HepG2 (cell line): ENCODE results near the gene WDR83. TPM values are rescaled to one million over a fixed set of nuclear protein-coding genes. Genes with fewer than 3 reads are reported as not detected.

Source experiments
- ATAC-seq: fragments of 200-7000 bp; cut with Tn5 transposase; 3 replicates; pipeline ENCODE4 v1.9.1; 2020; ENCODE audit warnings: mild to moderate bottlenecking, moderate library complexity
- BruUV-seq: library from RNA; stranded (reverse); fragments of 400-500 nt; replicated peaks from 2 replicates; lab custom pipeline; 2021; lab: Mats Ljungman, UMichigan
- CTCF ChIA-PET: fragments of 300-600 bp; formaldehyde crosslinking; extraction: SDS; loops from one replicate; lab custom pipeline; 2021; ENCODE audit warnings: low total read pairs, inconsistent platforms, low intra/inter-chr PET ratio; lab: Yijun Ruan, JAX
- POLR2A ChIA-PET: fragments of 350-600 bp; sonication (Branson Sonifier 250); formaldehyde crosslinking; loops from one replicate; lab custom pipeline; 2020; ENCODE audit warnings: antibody characterized with exemption, inconsistent platforms; lab: Yijun Ruan, JAX
- DNase-seq: peaks from one replicate; pipeline ENCODE4 v3.0.0-alpha.2; 2015; ENCODE audit warnings: low spot score
- FAIRE-seq: peaks from 3 replicates; lab custom pipeline; 2011; peaks lifted over from hg19 to GRCh38; lab: Jason Lieb, UNC
- H2AFZ ChIP-seq: one replicate; pipeline ENCODE4 v1.6.1; 2011; ENCODE audit warnings: low read length, inconsistent platforms
- H3K27ac ChIP-seq: fragments of 300-600 bp; 3 replicates; pipeline ENCODE4 v1.8.0; 2011; ENCODE audit warnings: mixed run types, mild to moderate bottlenecking, mixed read lengths, low read length, inconsistent platforms; ENCODE audit not compliant: insufficient read depth; ENCODE audit errors: extremely low read length
- H3K27me3 ChIP-seq, 2 experiments: fragments of 200-600 bp in 1 of 2; 2 replicates in 1 of 2; 3 replicates in 1 of 2; pipeline versions ENCODE4 v1.6.0 to v1.8.0; 2011; ENCODE audit warnings: low read length in 2 of 2, mild to moderate bottlenecking in 2 of 2, moderate library complexity in 2 of 2, inconsistent platforms in 1 of 2; ENCODE audit not compliant: insufficient read depth in 2 of 2, control insufficient read depth in 1 of 2
- H3K36me3 ChIP-seq, 2 experiments: fragments of 200-600 bp in 1 of 2; replicated peaks in 1 of 2; 2 replicates in 1 of 2; 3 replicates in 1 of 2; pipeline versions ENCODE4 v1.5.1 to v1.8.0; 2011; ENCODE audit warnings: low read length in 2 of 2, inconsistent platforms in 1 of 2; ENCODE audit not compliant: insufficient read depth in 2 of 2, control insufficient read depth in 1 of 2
- H3K4me1 ChIP-seq: 2 replicates; pipeline ENCODE4 v1.5.1; 2012; ENCODE audit warnings: low read length, inconsistent platforms; ENCODE audit not compliant: insufficient read depth
- H3K4me2 ChIP-seq: 2 replicates; pipeline ENCODE4 v1.6.0; 2011; ENCODE audit warnings: low read depth, low read length, inconsistent platforms
- H3K4me3 ChIP-seq, 3 experiments: fragments of 200-600 bp in 1 of 3; sonication (generic), shearing (Covaris generic) in 1 of 3; replicated peaks in 1 of 3; 2 replicates each; pipeline ENCODE4 v1.5.1; 2011 to 2016; ENCODE audit warnings: low read length in 3 of 3, inconsistent platforms in 2 of 3, low read depth in 2 of 3, mild to moderate bottlenecking in 2 of 3, control low read depth in 1 of 3, mixed read lengths in 1 of 3; ENCODE audit not compliant: insufficient read depth in 1 of 3
- H3K79me2 ChIP-seq: one replicate; pipeline ENCODE4 v1.6.1; 2011; ENCODE audit warnings: low read length, inconsistent platforms; ENCODE audit not compliant: insufficient read depth
- H3K9ac ChIP-seq: 2 replicates; pipeline ENCODE4 v1.6.0; 2011; ENCODE audit warnings: mild to moderate bottlenecking, low read depth, low read length, inconsistent platforms; ENCODE audit not compliant: insufficient read depth
- H3K9me3 ChIP-seq: 2 replicates; pipeline ENCODE4 v1.5.1; 2012; ENCODE audit warnings: mild to moderate bottlenecking, low read length
- H4K20me1 ChIP-seq: 2 replicates; pipeline ENCODE4 v1.6.0; 2011; ENCODE audit warnings: inconsistent platforms, mild to moderate bottlenecking, low read length, moderate library complexity; ENCODE audit not compliant: insufficient read depth
- ARHGAP35 ChIP-seq: sonication (generic); formaldehyde crosslinking; IDR thresholded peaks from 2 replicates; pipeline ENCODE4 v1.9.0; 2022; ENCODE audit warnings: mild to moderate bottlenecking, inconsistent platforms, moderate library complexity, missing genetic modification reagents, borderline replicate concordance
- SSRP1 ChIP-seq: IDR thresholded peaks from 2 replicates; pipeline ENCODE4 v1.6.1; 2016; ENCODE audit warnings: control low read depth
- ZNF230 ChIP-seq: sonication (generic); formaldehyde crosslinking; IDR thresholded peaks from 2 replicates; pipeline ENCODE4 v1.4.0; 2020; ENCODE audit warnings: mild to moderate bottlenecking, missing genetic modification reagents
- ZNF468 ChIP-seq: sonication (generic); formaldehyde crosslinking; IDR thresholded peaks from 2 replicates; pipeline ENCODE4 v1.8.0; 2022; ENCODE audit warnings: mild to moderate bottlenecking, moderate library complexity, missing genetic modification reagents
- ZNF768 ChIP-seq: sonication (generic); formaldehyde crosslinking; IDR thresholded peaks from 2 replicates; pipeline ENCODE4 v1.4.0; 2020; ENCODE audit warnings: missing genetic modification reagents
- WGBS: methylation state at CpG from one replicate; pipeline ENCODE4 v1.1.6; 2017; ENCODE audit warnings: low lambda C conversion rate; 5-methylcytosine and 5-hydroxymethylcytosine counted together
- in situ Hi-C: cut with HindIII; loops from 2 replicates; pipeline ENCODE4 v1.10.0; 2017; ENCODE audit warnings: low pct_unique_long_range_greater_than_20kb; ENCODE audit not compliant: extremely low pct_ligation_motif_present
- intact Hi-C: fragments of 100-400 bp; cut with micrococcal nuclease; formaldehyde crosslinking; loops from one replicate; pipeline ENCODE4 v1.10.0; 2022; ENCODE audit not compliant: unreplicated experiment
- polyA plus RNA-seq, 8 experiments: library from polyadenylated mRNA; depleted of rRNA in 3 of 8; stranded (reverse) in 7 of 8; unstranded in 1 of 8; fragments of >200 nt; fragmentation: Illumina TruSeq in 4 of 8; extraction: Trizol in 4 of 8; gene quantifications; 2 replicates each; pipeline versions ENCODE4 v1.2.1 to v1.2.3, GENCODE V29; 2011 to 2016; ENCODE audit warnings: low read depth in 4 of 8, missing spikeins in 1 of 8, mixed read lengths in 1 of 8; ENCODE audit not compliant: insufficient read depth in 1 of 8
- total RNA-seq, 5 experiments: library from RNA; depleted of rRNA; stranded (reverse); fragments of >200 nt; fragmentation: Illumina TruSeq; extraction: Trizol; gene quantifications; 2 replicates each; pipeline ENCODE4 v1.2.3, GENCODE V29; 2016; ENCODE audit warnings: low read depth in 1 of 5
- TF ChIP-seq, protein P1 (sequence below): sonication (generic); formaldehyde crosslinking; IDR thresholded peaks from 2 replicates; pipeline ENCODE4 v1.8.0; 2022; ENCODE audit warnings: mild to moderate bottlenecking, missing genetic modification reagents, borderline replicate concordance
- TF ChIP-seq, protein P2 (sequence below): sonication (generic); formaldehyde crosslinking; IDR thresholded peaks from 2 replicates; pipeline ENCODE4 v1.4.0; 2020; ENCODE audit warnings: missing genetic modification reagents; ENCODE audit errors: not compliant biosample characterization
- TF ChIP-seq, protein P3 (sequence below): IDR thresholded peaks from 2 replicates; pipeline ENCODE4 v1.6.1; 2016; ENCODE audit warnings: low read depth
- TF ChIP-seq, protein P4 (sequence below): sonication (generic); formaldehyde crosslinking; conservative IDR thresholded peaks from 2 replicates; pipeline ENCODE4 v1.4.0; 2020; ENCODE audit warnings: missing genetic modification reagents
- TF ChIP-seq, protein P5 (sequence below), 2 experiments: IDR thresholded peaks; 2 replicates each; pipeline ENCODE4 v1.6.1; 2011 to 2012; ENCODE audit warnings: low read length in 2 of 2, borderline replicate concordance in 1 of 2, low read depth in 1 of 2, mild to moderate bottlenecking in 1 of 2, moderate library complexity in 1 of 2
- TF ChIP-seq, protein P6 (sequence below): sonication (generic); formaldehyde crosslinking; IDR thresholded peaks from 2 replicates; pipeline ENCODE4 v1.4.0; 2020; ENCODE audit warnings: mild to moderate bottlenecking, missing genetic modification reagents

The WDR83 gene
- total and polyA plus RNA-seq, 2 of the 13 experiments (the other 11 are each of a cell fraction or from before 2014, with no cell fraction given): 4.5 to 10.7 TPM

DNA sequence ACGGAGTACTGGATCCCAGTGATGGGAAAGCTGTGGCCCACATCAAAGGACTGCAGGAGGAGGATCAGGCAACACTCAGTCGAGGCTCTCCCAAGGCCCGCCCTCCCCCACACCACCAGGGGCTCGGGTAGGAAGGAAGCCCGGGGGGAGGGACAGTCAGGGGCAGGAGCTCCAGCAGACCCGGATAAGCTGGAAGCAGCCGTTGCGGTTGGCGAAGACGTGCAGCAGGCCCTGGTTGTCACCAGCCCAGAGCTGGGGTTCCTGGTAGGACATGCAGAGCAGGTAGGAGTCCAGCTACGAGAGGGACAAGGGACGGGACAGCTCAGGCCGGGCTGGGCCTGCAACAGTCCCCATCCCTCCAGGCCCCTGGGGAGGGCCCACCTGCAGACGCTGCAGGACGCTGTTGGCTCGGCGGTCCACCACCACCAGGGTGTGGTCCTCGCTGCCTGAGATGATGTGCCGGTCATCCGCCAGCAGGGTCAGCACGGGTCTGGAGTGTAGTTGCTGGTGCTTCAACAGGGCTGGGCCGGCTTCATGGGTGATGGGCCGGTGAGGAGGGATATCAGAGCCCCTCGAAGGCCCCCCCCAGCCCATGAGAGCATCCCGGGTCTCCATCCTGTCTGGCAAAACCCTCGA, 23.1 kb downstream of the WDR83 start (continued):
- TF ChIP-seq, protein P1, sequence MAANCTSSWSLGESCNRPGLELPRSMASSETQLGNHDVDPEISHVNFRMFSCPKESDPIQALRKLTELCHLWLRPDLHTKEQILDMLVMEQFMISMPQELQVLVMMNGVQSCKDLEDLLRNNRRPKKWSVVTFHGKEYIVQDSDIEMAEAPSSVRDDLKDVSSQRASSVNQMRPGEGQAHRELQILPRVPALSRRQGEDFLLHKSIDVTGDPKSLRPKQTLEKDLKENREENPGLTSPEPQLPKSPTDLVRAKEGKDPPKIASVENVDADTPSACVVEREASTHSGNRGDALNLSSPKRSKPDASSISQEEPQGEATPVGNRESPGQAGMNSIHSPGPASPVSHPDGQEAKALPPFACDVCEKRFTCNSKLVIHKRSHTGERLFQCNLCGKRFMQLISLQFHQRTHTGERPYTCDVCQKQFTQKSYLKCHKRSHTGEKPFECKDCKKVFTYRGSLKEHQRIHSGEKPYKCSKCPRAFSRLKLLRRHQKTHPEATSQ (CRISPR knock-in tag): no peak
- TF ChIP-seq ARHGAP35 (CRISPR knock-in tag) (no peak), SSRP1 (CRISPR knock-in tag) (no peak)
- TF ChIP-seq, protein P2, sequence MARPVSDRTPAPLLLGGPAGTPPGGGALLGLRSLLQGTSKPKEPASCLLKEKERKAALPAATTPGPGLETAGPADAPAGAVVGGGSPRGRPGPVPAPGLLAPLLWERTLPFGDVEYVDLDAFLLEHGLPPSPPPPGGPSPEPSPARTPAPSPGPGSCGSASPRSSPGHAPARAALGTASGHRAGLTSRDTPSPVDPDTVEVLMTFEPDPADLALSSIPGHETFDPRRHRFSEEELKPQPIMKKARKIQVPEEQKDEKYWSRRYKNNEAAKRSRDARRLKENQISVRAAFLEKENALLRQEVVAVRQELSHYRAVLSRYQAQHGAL (CRISPR knock-in tag): no peak

DNA sequence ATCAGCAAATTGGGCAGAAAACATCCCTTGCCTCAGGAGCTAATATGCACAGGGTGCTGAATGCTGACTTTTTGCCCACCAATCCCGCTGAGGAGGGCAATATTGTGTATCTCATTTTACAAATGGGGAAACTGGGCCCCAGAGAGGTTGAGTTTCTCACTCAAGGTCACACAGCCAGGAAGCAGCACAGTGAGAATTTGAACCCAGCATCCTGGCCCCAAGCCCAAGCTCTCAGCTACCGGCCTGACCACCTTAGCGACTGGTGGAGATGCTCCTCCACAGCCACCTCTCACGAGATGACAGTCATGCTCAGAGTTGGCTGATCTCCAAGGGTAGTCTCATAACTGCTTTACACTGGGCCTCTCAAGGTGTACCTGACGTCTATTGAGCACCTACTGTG, 26.4 kb downstream of the WDR83 start:
- Histone ChIP-seq H3K9me3 (no peaks in the 10 kb centered on the region), H3K27me3 (no peaks in the 10 kb centered on the region; a peak in 1 of 5 replicates), H4K20me1 (no peaks in the 10 kb centered on the region), H3K4me3 (no peak overlapping the region)
- no TSS peak for BruUV-seq
- FAIRE-seq: no peak
- TF ChIP-seq, protein P3, sequence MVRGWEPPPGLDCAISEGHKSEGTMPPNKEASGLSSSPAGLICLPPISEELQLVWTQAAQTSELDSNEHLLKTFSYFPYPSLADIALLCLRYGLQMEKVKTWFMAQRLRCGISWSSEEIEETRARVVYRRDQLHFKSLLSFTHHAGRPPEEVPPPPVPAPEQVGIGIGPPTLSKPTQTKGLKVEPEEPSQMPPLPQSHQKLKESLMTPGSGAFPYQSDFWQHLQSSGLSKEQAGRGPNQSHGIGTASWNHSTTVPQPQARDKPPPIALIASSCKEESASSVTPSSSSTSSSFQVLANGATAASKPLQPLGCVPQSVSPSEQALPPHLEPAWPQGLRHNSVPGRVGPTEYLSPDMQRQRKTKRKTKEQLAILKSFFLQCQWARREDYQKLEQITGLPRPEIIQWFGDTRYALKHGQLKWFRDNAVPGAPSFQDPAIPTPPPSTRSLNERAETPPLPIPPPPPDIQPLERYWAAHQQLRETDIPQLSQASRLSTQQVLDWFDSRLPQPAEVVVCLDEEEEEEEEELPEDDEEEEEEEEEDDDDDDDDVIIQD (CRISPR knock-in tag): no peak
- TF ChIP-seq, protein P4, sequence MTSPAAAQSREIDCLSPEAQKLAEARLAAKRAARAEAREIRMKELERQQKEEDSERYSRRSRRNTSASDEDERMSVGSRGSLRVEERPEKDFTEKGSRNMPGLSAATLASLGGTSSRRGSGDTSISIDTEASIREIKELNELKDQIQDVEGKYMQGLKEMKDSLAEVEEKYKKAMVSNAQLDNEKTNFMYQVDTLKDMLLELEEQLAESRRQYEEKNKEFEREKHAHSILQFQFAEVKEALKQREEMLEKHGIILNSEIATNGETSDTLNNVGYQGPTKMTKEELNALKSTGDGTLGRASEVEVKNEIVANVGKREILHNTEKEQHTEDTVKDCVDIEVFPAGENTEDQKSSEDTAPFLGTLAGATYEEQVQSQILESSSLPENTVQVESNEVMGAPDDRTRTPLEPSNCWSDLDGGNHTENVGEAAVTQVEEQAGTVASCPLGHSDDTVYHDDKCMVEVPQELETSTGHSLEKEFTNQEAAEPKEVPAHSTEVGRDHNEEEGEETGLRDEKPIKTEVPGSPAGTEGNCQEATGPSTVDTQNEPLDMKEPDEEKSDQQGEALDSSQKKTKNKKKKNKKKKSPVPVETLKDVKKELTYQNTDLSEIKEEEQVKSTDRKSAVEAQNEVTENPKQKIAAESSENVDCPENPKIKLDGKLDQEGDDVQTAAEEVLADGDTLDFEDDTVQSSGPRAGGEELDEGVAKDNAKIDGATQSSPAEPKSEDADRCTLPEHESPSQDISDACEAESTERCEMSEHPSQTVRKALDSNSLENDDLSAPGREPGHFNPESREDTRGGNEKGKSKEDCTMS (CRISPR knock-in tag): no peak
- no peak for TF ChIP-seq ZNF230
- TF ChIP-seq, protein P5, sequence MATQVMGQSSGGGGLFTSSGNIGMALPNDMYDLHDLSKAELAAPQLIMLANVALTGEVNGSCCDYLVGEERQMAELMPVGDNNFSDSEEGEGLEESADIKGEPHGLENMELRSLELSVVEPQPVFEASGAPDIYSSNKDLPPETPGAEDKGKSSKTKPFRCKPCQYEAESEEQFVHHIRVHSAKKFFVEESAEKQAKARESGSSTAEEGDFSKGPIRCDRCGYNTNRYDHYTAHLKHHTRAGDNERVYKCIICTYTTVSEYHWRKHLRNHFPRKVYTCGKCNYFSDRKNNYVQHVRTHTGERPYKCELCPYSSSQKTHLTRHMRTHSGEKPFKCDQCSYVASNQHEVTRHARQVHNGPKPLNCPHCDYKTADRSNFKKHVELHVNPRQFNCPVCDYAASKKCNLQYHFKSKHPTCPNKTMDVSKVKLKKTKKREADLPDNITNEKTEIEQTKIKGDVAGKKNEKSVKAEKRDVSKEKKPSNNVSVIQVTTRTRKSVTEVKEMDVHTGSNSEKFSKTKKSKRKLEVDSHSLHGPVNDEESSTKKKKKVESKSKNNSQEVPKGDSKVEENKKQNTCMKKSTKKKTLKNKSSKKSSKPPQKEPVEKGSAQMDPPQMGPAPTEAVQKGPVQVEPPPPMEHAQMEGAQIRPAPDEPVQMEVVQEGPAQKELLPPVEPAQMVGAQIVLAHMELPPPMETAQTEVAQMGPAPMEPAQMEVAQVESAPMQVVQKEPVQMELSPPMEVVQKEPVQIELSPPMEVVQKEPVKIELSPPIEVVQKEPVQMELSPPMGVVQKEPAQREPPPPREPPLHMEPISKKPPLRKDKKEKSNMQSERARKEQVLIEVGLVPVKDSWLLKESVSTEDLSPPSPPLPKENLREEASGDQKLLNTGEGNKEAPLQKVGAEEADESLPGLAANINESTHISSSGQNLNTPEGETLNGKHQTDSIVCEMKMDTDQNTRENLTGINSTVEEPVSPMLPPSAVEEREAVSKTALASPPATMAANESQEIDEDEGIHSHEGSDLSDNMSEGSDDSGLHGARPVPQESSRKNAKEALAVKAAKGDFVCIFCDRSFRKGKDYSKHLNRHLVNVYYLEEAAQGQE (IDR thresholded peaks at IDR 0.05; ENCODE audit: borderline replicate concordance in 1 of 2, low read depth in 1 of 2, low read length in 2 of 2): no peak
- no peak for TF ChIP-seq ZNF468
- TF ChIP-seq, protein P6, sequence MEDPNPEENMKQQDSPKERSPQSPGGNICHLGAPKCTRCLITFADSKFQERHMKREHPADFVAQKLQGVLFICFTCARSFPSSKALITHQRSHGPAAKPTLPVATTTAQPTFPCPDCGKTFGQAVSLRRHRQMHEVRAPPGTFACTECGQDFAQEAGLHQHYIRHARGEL: no peak
- TF ChIP-seq ZNF768 (CRISPR knock-in tag): peak; percentile 85
- TF ChIP-seq, all 625 proteins: peak for 1
- ChIA-PET POLR2A (no interaction called here), CTCF (no interaction called here)
- 92% methylated on average over 3 of the region's 5 CpGs for WGBS
- Histone ChIP-seq H3K4me2 (no peak overlapping the region), H3K9ac (no peak overlapping the region), H3K27ac (no peak overlapping the region), H2AFZ (no peak overlapping the region), H3K4me1 (peaks cover 16% of the 10 kb centered on the region), H3K79me2 (peaks cover 4% of the 10 kb centered on the region), H3K36me3 (peaks cover 0 to 5% of the 10 kb centered on the region in 2 experiments; a peak in 1 of 5 replicates)
- intact Hi-C loops: no loop called here
- no peak for ATAC-seq
- in situ Hi-C loops: no loop called here
- no peak for DNase-seq
